CD14-positive monocyte (primary cell): ENCODE measurements around the gene ZNF670. TPM values are rescaled to one million over a fixed set of nuclear protein-coding genes. Genes with fewer than 3 reads are reported as not detected.

Experiments
- DNase-seq, 3 donors: peaks; one replicate each; pipeline ENCODE4 v3.0.0-alpha.2; 2011 to 2022
- H2AFZ ChIP-seq: 2 replicates; pipeline ENCODE4 v1.6.0; 2012; ENCODE audit warnings: mild to moderate bottlenecking, low read depth, low read length, inconsistent platforms; ENCODE audit not compliant: insufficient read depth, poor library complexity, severe bottlenecking
- H3K27ac ChIP-seq, 2 donors: 1 replicate in 1 of 2; 2 replicates in 1 of 2; pipeline ENCODE4 v1.5.1; 2012 to 2013; ENCODE audit warnings: low read length in 2 of 2, control low read depth in 1 of 2, inconsistent platforms in 1 of 2, low read depth in 1 of 2, mild to moderate bottlenecking in 1 of 2
- H3K27me3 ChIP-seq, 2 donors: one replicate each; pipeline versions ENCODE4 v1.6.0 to v1.6.1; 2011 to 2013; ENCODE audit warnings: low read length in 2 of 2; ENCODE audit not compliant: control insufficient read depth in 2 of 2, insufficient read depth in 2 of 2
- H3K36me3 ChIP-seq, 2 donors: replicated peaks in 1 of 2; 1 replicate in 1 of 2; 2 replicates in 1 of 2; pipeline versions ENCODE4 v1.5.1 to v1.6.1; 2012 to 2013; ENCODE audit warnings: low read length in 2 of 2, control low read depth in 1 of 2, inconsistent platforms in 1 of 2, mild to moderate bottlenecking in 1 of 2; ENCODE audit not compliant: insufficient read depth in 2 of 2, control insufficient read depth in 1 of 2
- H3K4me1 ChIP-seq, 2 donors: 1 replicate in 1 of 2; 2 replicates in 1 of 2; pipeline versions ENCODE4 v1.5.1 to v1.6.1; 2012 to 2013; ENCODE audit warnings: low read length in 2 of 2, control low read depth in 1 of 2, inconsistent platforms in 1 of 2, mild to moderate bottlenecking in 1 of 2, moderate library complexity in 1 of 2; ENCODE audit not compliant: insufficient read depth in 2 of 2, control insufficient read depth in 1 of 2
- H3K4me2 ChIP-seq: replicated peaks from 2 replicates; pipeline ENCODE3; 2012; ENCODE audit warnings: low read length, moderate library complexity, mild to moderate bottlenecking; ENCODE audit not compliant: poor library complexity, severe bottlenecking; ENCODE audit errors: extremely low read depth
- H3K4me3 ChIP-seq, 3 experiments: fragments of 200-600 bp in 1 of 3; sonication (generic) in 1 of 3; replicated peaks in 1 of 3; 1 replicate in 2 of 3; 2 replicates in 1 of 3; pipeline ENCODE4 v1.5.1; 2011 to 2013; ENCODE audit warnings: low read length in 3 of 3, mild to moderate bottlenecking in 3 of 3, control low read depth in 2 of 3, low read depth in 2 of 3, inconsistent platforms in 1 of 3, moderate library complexity in 1 of 3
- H3K79me2 ChIP-seq: 2 replicates; pipeline ENCODE4 v1.6.0; 2012; ENCODE audit warnings: mild to moderate bottlenecking, control low read depth, inconsistent platforms, low read length, moderate library complexity; ENCODE audit not compliant: insufficient read depth
- H3K9ac ChIP-seq: 2 replicates; pipeline ENCODE4 v1.6.0; 2017; ENCODE audit warnings: low read length, mild to moderate bottlenecking; ENCODE audit not compliant: insufficient read depth, poor library complexity, severe bottlenecking
- H3K9me3 ChIP-seq, 2 donors: replicated peaks in 1 of 2; 1 replicate in 1 of 2; 2 replicates in 1 of 2; pipeline versions ENCODE4 v1.5.1 to v1.6.1; 2012 to 2013; ENCODE audit warnings: low read length in 2 of 2, control low read depth in 1 of 2; ENCODE audit not compliant: control insufficient read depth in 1 of 2, insufficient read depth in 1 of 2
- H4K20me1 ChIP-seq: 2 replicates; pipeline ENCODE4 v1.6.0; 2012; ENCODE audit warnings: mild to moderate bottlenecking, low read length, control low read depth, moderate library complexity; ENCODE audit not compliant: insufficient read depth
- H3K27ac Mint-ChIP-seq, 7 donors: one replicate each; pipeline ENCODE4 v1.8.0; 2020; ENCODE audit warnings: mild to moderate bottlenecking in 7 of 7, mixed read lengths in 7 of 7, moderate library complexity in 6 of 7, inconsistent platforms in 2 of 7
- H3K27me3 Mint-ChIP-seq, 3 donors: one replicate each; pipeline ENCODE4 v1.8.0; 2021 to 2022; ENCODE audit warnings: low read depth in 3 of 3, mild to moderate bottlenecking in 3 of 3, mixed read lengths in 3 of 3, moderate library complexity in 3 of 3, inconsistent platforms in 1 of 3
- H3K36me3 Mint-ChIP-seq, 2 donors: one replicate each; pipeline ENCODE4 v1.8.0; 2020; ENCODE audit warnings: mixed read lengths in 2 of 2, inconsistent platforms in 1 of 2, mild to moderate bottlenecking in 1 of 2
- H3K4me1 Mint-ChIP-seq: one replicate; pipeline ENCODE4 v1.8.0; 2020; ENCODE audit warnings: mild to moderate bottlenecking, mixed read lengths
- H3K4me3 Mint-ChIP-seq, 2 donors: one replicate each; pipeline ENCODE4 v1.8.0; 2020; ENCODE audit warnings: mild to moderate bottlenecking in 2 of 2, mixed read lengths in 2 of 2, moderate library complexity in 1 of 2
- H3K9me3 Mint-ChIP-seq, 7 donors: one replicate each; pipeline ENCODE4 v1.8.0; 2020 to 2022; ENCODE audit warnings: mixed read lengths in 7 of 7, mild to moderate bottlenecking in 6 of 7, moderate library complexity in 6 of 7, inconsistent platforms in 2 of 7
- WGBS: methylation state at CpG from one replicate; pipeline ENCODE4 v1.1.5; 2013; ENCODE audit warnings: missing lambda C conversion rate; ENCODE audit not compliant: insufficient coverage; 5-methylcytosine and 5-hydroxymethylcytosine counted together
- intact Hi-C, 2 donors: fragments of 100-400 bp; cut with micrococcal nuclease; formaldehyde crosslinking; loops; one replicate each; pipeline versions ENCODE4 v1.15.0 to v1.15.1; 2023
- polyA plus RNA-seq, 3 donors: library from polyadenylated mRNA; depleted of rRNA in 1 of 3; unstranded in 2 of 3; stranded (reverse) in 1 of 3; fragments of 300-500 nt in 2 of 3; fragments of >200 nt in 1 of 3; fragmentation: Illumina TruSeq in 2 of 3; gene quantifications; 1 replicate in 2 of 3; 2 replicates in 1 of 3; pipeline ENCODE4 v1.2.3, GENCODE V29; 2012 to 2021
- TF ChIP-seq, protein P1 (sequence below): fragments of 200-600 bp; IDR thresholded peaks from one replicate; pipeline ENCODE4 v1.8.0; 2022; ENCODE audit warnings: antibody characterized with exemption, mild to moderate bottlenecking

ZNF670 gene
- polyA plus RNA-seq, 3 donors: 0.43 to 1.3 (median 0.44) TPM

DNA sequence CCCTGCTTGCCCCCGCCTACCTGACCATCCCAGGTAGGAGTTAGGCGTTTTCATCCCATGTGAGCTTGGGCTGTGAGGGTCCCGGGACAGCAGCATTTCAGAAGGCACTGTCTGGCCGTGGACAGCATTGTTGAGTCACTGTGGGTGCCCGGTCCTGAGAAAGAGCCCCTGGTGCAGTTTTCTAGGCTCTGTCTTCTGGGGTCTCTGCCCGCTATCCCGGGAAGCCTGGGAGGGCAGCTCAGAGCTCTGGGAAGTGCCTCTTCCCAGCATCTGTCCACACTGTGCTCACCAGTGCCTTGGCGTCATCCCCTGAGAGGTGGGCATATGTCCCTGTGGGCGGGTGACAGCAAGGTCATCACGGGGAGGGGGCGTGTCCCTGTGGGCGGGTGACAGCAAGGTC lies 36.9 kb upstream of the ZNF670 start:
- Mint-ChIP-seq H3K27me3 (peaks cover 30 to 41% (median 37%) of the 10 kb centered on the region in 3 donors), H3K9me3 (peaks cover 0 to 19% (median 9%) of the 10 kb centered on the region in 7 donors), H3K4me1 (peaks cover 9% of the 10 kb centered on the region), H3K27ac (no peak overlapping the region), H3K4me3 (no peak overlapping the region), H3K36me3 (peaks cover 4% of the 10 kb centered on the region in 2 donors)
- Histone ChIP-seq H3K36me3 (no peaks in the 10 kb centered on the region), H3K9me3 (peaks cover 4 to 10% of the 10 kb centered on the region in 2 donors), H3K4me2 (no peak overlapping the region), H3K4me1 (peaks cover 12 to 18% of the 10 kb centered on the region in 2 donors), H3K27ac (no peak overlapping the region), H4K20me1 (no peaks in the 10 kb centered on the region), H3K4me3 (no peak overlapping the region), H3K27me3 (peaks cover 17 to 34% of the 10 kb centered on the region in 2 donors), H3K79me2 (no peaks in the 10 kb centered on the region), H2AFZ (no peak overlapping the region), H3K9ac (no peak overlapping the region)
- TF ChIP-seq, protein P1, sequence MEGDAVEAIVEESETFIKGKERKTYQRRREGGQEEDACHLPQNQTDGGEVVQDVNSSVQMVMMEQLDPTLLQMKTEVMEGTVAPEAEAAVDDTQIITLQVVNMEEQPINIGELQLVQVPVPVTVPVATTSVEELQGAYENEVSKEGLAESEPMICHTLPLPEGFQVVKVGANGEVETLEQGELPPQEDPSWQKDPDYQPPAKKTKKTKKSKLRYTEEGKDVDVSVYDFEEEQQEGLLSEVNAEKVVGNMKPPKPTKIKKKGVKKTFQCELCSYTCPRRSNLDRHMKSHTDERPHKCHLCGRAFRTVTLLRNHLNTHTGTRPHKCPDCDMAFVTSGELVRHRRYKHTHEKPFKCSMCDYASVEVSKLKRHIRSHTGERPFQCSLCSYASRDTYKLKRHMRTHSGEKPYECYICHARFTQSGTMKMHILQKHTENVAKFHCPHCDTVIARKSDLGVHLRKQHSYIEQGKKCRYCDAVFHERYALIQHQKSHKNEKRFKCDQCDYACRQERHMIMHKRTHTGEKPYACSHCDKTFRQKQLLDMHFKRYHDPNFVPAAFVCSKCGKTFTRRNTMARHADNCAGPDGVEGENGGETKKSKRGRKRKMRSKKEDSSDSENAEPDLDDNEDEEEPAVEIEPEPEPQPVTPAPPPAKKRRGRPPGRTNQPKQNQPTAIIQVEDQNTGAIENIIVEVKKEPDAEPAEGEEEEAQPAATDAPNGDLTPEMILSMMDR: no peak
- intact Hi-C loops: no loop called here
- DNase-seq: no peak
- 90% methylated on average over 7 of the region's 12 CpGs for WGBS

DNA sequence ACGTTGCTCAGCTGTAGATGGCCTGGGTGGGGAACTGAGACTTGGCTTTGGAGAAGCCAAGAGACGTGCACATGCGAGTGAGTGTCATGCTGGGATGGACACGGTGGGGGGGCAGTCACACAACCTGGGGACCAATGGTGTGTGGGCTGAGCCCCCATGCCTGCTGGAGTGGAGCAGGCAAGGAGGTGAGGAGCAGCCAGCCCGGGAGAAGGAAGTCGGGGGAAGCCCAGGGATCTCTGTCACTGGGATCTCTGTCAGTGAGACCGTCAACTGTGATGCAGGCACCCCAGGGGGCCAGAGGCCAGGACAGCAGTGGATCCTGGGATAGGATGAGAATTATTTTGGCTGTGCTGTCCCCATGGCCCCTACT lies 36.5 kb upstream of the ZNF670 start:
- no peak overlapping the region for H3K27ac ChIP-seq
- no peaks in the 10 kb centered on the region for H3K36me3 ChIP-seq
- H3K4me1 Mint-ChIP-seq: peaks cover 10% of the 10 kb centered on the region
- no peak overlapping the region for H3K4me2 ChIP-seq
- peaks cover 0 to 20% (median 11%) of the 10 kb centered on the region in 7 donors for H3K9me3 Mint-ChIP-seq
- peaks cover 4 to 5% of the 10 kb centered on the region in 2 donors for H3K36me3 Mint-ChIP-seq
- DNase-seq: no peak
- no peak overlapping the region for H3K9ac ChIP-seq
- no peak overlapping the region for H3K27ac Mint-ChIP-seq
- peaks cover 4 to 13% of the 10 kb centered on the region in 2 donors for H3K9me3 ChIP-seq
- peaks cover 34 to 45% (median 42%) of the 10 kb centered on the region in 3 donors for H3K27me3 Mint-ChIP-seq
- intact Hi-C loops: no loop called here
- TF ChIP-seq, protein P1: no peak
- no peak overlapping the region for H3K4me3 Mint-ChIP-seq
- H2AFZ ChIP-seq: no peak overlapping the region
- 65% methylated on average over 6 of the region's 7 CpGs for WGBS
- H3K4me3 ChIP-seq: no peak overlapping the region
- H3K27me3 ChIP-seq: peaks cover 18 to 38% of the 10 kb centered on the region in 2 donors
- H3K79me2 ChIP-seq: no peaks in the 10 kb centered on the region
- H4K20me1 ChIP-seq: no peaks in the 10 kb centered on the region
- peaks cover 12 to 18% of the 10 kb centered on the region in 2 donors for H3K4me1 ChIP-seq
